ENCODE results near the gene PDCD1.
"Not testable (repeated sequence)": the region's sequence is repeated elsewhere in the genome, so short reads cannot be mapped to it uniquely, and the experiment has no call there.

PDCD1 gene

DNA sequence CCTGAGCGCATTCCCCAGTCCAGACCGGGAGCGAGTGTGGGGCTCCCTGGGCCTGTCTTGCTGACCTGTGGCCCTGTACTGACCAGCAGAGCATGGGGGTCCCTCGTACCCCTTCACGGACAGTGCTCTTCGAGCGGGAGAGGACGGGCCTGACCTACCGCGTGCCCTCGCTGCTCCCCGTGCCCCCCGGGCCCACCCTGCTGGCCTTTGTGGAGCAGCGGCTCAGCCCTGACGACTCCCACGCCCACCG lies 44.4 kb downstream of the PDCD1 start:
- no peak for DNase-seq (ENCODE audit: low spot score)

DNA sequence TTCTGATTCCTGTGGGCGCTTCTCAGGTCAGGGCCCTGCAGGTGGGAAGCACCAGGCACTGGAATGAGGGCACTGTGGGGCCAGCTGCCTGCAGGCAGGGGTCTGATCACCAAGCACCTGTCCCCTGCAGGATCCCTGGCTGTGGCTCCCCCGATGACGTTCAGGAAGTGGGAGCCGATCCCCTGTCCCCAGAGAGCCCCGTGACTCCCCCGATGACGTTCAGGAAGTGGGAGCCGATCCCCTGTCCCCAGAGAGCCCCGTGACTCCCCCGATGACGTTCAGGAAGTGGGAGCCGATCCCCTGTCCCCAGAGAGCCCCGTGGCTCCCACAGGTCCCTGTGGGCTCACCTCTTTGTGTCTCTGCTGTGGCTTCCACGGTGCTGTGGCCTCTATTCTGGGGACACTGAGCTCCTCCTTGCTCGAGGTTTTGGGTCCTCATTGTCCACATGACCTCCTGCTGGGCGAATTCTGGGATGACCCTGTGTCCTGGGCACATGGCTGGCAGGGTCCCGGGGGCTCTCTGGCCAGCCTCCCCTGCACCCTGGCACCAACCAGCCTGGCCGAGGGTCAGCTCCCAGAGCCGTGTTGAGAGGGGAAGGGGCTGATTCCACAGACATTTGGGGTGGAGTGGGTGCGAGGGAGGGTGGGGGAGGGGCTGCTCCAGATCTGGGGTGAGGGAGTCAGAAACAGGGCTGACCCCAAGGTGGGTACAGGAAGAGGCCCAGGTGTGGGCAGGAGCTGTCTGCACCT lies 44.9 kb downstream of the PDCD1 start:
- no peak for DNase-seq (ENCODE audit: low spot score)

DNA sequence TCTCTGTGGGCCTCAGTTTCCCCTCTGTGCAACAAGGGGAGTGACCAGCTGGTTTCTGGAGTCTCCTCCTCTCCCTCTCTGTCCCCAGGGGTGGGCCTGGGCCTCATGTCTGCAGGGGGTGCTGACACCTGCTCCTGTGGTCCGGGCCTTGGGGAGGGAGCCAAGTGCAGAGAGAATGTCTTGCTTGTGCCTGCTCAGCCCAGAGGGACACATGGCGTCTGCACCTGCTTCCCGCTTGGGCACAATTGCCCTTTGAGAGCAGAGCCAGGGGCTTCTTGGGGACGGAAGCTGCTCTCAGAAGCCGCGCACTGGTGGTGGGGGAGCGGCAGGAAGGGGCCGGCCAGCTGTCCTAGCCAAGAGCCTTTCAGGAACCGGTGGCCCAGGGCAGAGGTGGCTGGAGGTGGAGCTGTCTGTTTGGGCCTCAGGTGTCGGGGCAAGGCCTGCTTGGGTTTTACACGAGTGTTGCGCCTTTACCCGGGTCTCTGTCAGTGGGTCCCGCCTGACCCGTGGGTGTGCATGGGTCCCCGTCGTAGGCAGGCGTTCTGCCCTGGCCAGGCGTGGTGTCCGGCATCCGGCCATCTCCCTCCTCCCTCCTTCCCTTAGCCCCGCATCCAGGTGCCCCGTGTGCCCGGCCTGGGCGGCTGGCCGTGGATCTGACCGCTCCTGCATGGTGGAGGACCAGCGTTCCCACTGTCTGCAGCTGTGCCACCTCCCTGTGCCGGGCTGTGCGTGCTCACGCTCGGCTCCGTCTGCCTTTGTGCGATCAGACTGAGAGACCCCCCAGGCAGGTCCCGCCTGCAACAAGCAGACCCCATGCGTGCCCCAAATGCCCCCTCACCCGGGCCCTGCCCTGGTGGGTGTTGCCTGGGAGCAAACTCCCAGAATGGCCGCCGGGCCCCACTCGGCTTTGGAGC lies 45.7 kb downstream of the PDCD1 start:
- DNase-seq (ENCODE audit: low spot score), result no peak

DNA sequence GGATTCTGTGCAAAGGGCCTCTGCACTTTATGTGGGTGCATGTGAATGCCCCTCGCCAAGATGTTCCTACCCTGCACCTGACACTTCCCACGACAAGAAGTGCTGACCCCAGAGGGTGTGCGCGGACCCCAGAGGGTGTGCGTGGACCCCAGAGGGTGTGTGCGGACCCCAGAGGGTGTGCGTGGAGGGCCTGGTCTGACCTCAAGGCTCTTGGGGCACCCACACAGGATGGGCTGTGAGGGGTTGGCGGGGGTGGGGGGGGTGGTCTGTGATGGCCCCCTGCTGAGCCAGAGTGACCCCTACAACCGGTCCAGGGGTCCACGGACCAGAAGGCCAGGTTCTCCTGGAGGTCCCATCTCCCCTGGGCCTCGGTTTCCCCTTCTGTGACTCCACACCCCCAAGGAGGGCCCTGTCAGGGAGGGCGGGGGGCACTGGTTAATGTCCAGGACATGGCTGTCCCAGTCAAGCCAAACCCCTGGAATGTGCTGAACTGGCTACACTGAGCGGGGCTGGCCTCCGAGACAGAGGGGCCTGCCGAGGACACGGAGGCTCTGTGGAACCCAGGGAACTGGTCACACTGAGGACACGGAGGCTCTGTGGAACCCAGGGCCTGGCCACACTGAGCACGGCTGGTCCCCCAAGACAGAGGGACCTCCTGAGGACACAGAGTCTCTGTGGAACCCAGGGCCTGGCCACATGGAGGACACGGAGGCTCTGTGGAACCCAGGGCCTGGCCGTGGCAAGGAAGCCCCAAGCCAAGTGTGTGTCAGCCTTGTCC lies 46.6 kb downstream of the PDCD1 start:
- DNase-seq (ENCODE audit: low spot score), result no peak

DNA sequence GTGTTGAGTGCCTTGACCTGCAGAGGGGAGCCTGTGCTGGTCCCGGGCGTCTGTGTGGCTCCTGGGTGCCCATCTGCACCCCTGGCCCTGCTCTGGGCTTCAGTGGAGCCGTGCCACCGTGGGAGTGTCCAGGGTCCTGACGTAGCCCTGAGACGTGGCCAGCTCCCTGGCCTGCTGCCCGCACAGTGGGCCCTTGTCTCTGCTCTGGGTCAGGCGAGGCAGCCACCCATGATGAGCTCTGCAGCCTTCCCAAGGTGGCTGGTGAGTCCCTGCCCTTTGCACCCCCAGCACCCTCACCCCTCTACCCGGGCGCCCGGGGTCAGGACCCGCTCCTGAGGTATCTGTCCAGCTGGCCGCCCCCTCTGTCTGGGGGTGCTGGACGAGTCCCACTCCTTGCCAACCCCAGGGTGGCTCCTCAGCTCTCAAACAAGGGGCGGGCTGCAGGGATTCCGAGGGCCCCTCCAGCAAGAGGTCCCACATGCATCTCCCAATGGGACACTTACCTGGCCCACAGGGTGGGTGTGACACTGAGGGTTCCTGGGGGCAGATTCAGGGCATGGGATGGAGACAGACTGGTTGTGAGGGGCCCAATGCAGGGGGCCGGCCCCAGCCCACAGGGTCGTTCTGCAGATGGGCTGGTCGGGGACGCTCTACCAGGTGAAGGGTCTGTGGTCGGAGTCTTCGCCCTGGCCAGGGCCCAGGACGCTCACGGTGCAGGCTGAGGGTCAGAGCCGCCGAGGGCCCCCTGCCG lies 47.3 kb downstream of the PDCD1 start:
- no peak for DNase-seq (ENCODE audit: low spot score)

DNA sequence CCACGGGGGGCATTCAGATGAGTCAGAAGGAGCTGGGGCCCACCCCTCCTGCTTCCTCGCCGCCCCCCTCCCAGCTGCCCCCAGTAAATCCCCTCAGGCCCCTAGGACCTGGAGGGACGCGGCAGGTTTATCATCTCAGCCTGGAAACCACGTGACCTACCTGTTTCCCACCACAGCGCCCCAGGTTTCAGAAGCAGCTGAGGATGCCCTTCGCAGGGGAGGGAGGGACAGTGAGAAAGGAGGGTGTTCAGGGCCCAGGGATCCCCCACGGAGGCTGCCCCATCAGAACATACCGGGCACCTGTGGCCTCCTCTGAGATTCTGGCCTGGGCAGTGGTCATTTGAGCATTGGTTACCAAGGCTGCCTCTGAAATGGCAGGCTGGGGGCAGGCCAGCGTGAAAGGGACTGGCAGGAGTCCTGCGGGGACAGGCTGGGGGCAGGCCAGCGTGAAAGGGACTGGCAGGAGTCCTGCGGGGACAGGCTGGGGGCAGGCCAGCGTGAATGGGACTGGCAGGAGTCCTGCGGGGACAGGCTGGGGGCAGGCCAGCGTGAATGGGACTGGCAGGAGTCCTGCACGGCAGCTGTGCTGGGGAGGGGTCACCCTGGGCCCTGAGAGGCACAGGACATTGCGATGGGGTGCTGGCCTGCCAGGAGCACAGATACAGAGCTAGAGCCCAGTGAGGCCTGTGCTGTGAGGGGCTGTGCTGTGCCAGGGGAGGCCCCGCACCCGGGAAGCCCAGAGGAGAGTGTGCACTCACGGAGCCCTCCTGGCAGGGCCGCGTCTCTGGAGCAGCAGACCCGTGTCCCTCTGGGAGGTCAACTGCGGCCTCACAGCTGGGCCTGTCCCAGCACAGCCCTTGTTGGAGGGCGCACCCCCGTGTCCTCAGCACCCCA lies 48.1 kb downstream of the PDCD1 start:
- no peak for DNase-seq (ENCODE audit: low spot score)

DNA sequence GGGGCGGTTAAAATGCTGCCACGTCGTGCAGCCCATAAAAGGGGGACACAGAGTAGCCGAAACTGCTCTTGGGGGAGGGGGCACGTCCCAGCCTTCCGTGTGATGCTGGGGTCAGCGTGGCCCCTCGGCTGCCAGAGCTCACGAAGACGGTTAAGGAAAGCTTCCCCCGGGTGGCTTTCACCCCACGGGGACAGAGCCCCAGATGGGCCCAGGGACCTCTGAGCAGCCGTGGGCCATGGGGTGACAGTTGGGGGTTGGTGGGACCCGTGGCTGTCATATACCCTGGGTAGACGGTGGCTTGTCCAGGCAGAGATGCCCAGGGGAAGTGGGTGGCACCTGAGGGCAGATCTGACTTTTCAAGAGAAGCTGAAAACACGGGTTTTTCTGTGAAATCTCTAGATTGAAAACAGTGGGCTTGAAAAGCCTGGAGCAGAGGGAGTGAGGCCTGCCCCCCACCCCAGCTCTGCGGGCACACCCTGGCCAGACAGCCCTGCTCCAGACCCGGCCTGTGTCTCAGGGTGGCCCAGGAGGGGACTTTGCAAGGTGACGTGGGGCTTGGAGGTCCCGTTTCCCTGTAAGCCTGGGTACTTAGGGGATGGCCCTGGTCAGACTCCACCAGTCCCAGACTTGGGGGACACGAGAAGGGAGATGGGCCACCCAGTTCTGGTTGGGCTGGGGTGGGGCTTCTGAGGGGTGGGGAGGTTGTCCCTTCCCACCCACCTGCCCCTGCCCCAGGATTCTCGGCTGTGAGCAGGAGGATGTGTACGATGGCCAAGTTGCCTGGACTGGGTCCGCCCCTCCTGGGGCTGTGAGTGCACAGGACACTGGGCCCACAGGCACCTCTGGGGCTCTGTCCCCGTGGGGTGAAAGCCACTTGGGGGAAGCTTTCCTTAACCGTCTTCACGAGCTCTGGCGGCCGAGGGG lies 49.0 kb downstream of the PDCD1 start:
- DNase-seq (ENCODE audit: low spot score), result no peak

DNA sequence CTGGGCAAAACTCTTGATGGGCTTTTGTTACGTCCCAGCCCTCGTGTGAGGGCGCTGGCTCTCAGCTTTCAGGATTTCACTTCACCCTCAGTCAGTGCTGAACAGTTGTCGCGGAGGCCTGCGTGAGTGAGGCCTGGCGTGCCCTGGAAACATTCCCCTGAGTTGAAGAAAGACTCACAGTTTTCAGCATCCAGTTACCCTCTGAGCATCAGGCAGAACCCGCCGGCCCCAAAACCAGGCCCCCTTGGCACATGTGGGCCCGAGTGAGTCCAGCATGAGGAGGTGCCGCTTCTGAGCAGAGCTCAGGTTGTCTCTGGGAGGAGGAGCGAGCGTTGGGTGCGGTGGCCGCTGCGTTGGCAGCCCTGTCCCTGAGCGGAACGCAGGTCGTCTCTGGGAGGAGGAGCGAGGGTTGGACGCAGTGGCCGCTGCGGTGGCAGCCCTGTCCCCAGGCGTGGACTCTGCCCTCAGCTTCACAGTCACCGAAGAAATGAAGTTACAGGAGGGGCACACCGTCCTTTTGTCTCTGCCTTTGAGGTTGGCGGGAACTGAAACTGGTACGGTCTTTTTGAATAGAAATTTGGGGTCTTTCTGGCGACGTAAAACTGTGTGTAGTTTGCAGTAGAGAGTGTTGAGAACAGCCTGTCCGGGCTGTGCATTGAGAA lies 49.8 kb downstream of the PDCD1 start, which contains the start of gene NEU4:
NEU4 (plus strand) TSS at position 473 of the 662 bp plus-strand sequence. CDS start 5,292 bp downstream, outside the sequence.
- DNase-seq (ENCODE audit: low spot score), result peak; percentile 81

DNA sequence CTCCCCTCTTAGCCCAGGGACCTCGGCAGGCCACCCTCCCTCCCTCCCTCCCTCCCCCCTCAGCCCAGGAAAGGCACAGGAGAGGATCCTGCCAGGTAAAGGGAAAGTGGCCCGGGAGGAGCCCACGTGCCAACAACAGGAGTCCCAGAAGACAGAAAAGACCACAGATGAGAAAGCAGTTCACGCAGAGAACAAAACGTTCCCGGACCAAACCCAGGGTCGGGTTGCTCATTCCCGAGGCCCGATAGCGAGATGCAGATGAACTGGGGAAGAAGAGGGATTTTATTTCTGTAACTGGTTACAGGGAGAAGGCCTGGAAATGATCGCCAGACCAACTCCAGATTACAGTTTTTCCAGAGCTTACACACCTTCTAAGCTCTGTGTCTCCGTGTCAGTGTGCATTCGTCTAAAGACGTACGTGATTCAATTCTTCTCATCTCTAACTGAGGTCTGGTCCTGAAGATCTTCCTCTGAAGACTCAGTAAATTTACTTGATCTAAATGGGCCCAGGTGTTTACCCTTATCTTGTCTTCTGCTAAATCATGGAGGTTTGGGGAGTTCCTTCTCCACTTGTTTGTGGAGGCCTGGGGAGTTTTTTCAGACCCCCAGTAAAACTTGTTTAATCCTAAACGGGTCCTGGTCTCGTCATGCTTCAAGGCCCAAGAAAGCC lies 50.5 kb downstream of the PDCD1 start:
- DNase-seq (ENCODE audit: low spot score), result no peak

DNA sequence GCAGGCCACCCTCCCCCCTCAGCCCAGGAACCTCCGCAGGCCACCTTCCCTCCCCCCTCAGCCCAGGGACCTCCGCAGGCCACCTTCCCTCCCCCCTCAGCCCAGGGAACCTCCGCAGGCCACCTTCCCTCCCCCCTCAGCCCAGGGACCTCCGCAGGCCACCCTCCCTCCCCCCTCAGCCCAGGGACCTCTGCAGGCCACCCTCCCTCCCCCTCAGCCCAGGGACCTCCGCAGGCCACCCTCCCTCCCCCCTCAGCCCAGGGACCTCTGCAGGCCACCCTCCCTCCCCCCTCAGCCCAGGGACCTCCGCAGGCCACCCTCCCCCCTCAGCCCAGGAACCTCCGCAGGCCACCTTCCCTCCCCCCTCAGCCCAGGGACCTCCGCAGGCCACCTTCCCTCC lies 52.5 kb downstream of the PDCD1 start:
- DNase-seq (ENCODE audit: low spot score), result not testable (repeated sequence)

DNA sequence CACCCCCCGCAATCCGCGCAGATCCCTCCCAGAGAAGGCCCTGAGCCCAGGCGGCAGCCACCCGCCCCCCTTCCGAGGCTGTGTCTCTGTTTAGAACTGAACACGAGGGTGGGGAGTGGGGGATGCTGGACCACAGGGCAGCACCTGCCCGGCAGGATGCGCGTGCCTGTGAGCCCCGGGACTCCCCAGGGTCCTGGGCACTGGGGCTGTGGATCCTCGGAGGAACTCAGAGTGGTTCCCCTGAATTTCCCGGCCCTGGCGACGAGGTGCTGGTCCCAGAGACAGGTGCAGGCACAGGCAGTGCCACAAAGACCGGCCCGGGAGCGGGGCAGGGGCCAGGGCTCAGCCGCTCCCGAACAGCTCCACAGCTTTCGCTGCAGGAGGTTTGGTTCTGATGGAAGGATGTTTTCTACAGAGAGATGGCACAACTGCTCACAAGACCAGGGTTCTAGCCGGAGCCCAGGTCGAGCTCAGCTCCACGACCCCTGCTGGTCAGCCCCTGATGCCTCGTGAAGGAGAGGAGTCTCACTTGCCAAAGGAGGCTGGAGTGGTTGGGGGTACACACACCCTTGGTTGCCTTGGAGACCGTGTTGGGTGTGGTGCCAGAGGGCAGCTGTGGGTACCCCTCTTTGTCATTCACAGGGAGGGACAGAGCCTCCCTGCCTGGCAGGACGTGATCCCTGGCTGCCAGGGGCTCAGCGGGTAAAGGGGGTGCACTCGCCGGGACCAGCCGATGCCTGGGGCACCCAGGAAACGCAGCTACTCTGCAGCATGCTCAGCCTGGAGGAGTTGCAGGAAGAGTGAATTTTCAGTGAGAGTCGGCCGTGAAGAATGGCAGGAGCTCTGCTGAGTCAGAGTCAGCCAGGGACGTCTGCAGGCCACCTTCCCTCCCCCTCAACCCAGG lies 54.1 kb downstream of the PDCD1 start:
- no peak for DNase-seq (ENCODE audit: low spot score)

DNA sequence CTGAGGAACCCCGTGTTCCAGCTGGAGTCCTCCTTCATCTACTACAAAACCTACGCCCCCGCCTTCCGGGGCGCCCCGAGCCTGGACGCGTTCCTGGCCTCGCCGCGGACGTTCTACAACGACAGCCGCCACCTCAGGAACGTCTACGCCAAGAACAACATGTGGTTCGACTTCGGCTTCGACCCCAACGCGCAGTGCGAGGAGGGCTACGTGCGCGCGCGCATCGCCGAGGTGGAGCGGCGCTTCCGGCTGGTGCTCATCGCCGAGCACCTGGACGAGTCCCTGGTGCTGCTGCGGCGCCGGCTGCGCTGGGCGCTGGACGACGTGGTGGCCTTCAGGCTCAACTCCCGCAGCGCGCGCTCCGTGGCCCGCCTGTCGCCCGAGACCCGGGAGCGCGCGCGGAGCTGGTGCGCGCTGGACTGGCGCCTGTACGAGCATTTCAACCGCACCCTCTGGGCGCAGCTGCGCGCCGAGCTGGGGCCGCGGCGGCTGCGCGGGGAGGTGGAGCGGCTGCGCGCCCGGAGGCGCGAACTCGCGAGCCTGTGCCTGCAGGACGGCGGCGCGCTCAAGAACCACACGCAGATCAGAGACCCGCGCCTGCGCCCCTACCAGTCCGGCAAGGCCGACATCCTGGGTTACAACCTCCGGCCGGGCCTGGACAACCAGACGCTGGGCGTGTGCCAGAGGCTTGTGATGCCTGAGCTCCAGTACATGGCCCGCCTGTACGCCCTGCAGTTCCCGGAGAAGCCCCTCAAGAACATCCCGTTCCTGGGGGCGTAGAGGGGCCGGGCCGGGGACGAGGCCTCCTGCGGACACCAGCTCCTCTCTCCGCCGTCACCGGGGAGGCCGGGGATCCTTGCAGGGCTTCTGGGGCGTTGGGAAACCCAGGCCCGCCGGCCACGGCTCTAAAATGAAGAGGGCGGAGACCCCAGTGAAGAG lies 55.0 kb downstream of the PDCD1 start:
- no peak for DNase-seq (ENCODE audit: low spot score)

DNA sequence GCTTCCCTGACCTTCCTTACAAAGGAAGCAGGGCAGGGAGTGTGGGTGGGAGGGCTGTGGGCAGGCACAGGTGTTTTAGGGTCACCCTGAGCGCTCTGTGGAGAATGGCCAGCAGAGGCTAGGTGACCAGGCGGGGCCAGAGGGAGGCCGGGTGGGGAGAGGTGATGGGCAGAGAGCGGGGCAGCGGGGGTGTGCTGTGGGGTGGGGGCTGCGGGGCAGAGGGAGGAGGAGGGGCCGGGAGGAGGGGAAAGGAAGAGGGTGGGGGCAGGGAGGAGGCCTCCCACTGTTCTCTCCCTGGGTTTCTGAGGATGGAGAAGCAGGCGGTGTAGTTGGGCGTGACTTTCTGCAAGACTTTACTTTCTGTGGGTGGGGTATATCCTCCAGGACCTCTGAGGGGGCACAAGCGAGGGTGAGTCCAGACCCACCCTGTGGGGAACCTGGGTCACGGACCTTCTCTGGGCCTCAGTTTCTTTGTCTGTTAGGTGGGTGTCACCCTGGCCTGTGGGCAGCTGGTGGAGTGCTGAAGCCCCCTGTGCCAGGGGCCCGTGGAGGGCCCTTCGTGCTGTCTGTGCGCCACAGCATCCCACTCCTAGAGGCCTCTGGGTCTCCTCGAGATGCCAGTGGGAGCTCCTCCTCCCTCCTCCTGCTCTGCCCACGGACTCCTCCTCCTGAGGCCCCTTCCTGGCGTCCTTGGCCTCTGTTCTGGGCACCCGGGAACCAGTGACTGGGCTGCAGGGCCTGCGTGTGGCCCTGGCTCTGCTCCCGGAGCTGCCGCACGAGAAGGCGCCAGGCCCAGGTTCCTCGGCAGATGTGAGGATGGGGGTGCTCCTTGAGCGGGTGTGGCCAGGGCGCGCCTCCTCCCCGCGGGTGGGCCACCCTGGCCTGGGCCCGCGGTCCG lies 56.0 kb downstream of the PDCD1 start:
- no peak for DNase-seq (ENCODE audit: low spot score)

DNA sequence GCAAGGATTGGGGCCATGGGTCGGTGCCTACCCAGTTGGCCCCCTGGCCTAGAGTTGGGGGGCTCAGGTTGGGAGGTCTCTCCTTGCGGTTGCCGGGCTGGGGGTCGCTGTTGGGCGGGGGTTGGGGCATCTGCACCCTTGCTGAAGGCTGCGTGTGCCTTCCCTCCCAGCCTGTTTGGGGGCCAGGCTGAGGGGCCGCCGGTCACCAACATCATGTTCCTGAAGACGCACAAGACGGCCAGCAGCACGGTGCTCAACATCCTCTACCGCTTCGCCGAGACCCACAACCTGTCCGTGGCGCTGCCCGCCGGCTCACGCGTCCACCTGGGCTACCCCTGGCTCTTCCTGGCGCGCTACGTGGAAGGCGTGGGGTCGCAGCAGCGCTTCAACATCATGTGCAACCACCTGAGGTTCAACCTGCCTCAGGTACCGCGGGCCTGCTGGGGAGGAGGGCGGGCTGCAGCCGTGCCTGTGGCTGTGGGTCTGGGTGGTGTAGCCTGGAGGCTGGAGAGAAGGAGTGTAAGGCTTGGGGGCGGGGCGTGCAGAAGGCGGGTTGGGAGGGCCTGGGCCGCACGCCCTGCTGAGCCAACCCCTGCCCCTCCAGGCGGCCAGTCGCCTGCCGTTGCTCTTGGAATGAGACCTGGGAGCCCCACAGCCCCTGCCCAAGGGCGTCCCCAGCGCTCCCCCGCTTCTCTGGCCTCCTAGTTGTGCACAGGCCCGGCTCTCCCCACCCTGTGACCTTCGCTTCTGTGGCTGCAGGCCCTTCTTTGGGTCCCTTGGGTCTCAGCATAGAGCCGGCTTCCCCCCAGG lies 56.9 kb downstream of the PDCD1 start:
- DNase-seq (ENCODE audit: low spot score), result no peak
